Measurements from ENCODE around the gene IGF1R. TPM values are rescaled to one million over a fixed set of nuclear protein-coding genes. Genes with fewer than 3 reads are reported as not detected.

The IGF1R gene
- total and polyA plus RNA-seq, 2 experiments from 2014 or later, result 10.8 to 42.9 TPM

DNA sequence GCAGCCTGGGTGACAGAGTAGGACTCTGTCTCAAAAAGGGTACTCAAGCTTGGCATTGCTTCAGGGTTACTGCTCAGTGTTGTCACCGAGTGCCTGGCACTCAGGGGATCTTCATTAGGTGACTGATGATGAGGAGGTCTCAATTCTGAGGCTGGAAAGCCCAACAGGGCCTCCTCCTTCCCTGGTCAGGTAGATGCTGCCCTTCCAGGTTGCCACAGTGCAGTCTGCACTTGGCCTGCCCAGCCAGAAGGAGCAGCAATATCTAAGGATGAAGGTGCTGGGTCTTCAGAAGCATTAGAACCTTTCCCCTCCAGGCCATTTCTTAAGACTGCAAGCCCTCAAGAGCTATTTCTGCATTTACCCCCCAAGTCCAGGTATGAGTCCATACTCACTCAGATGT lies 317.3 kb downstream of the IGF1R start:
- Histone ChIP-seq H3K27ac (no peak overlapping the region), H3K4me1 (ENCODE audit: insufficient read depth) (peaks cover 5% of the 10 kb centered on the region), H3K36me3 (replicated peaks; ENCODE audit: insufficient read depth, low read depth) (no peaks in the 10 kb centered on the region), H2AFZ (no peak overlapping the region), H3K27me3 (no peaks in the 10 kb centered on the region), H3K79me2 (no peaks in the 10 kb centered on the region), H3K9me2 (replicated peaks; ENCODE audit: insufficient read depth) (no peaks in the 10 kb centered on the region), H3K4me3 (no peak overlapping the region), H3K9me3 (ENCODE audit: low read depth) (no peaks in the 10 kb centered on the region), H3K4me2 (no peak overlapping the region), H4K20me1 (ENCODE audit: insufficient read depth, poor library complexity, severe bottlenecking) (no peaks in the 10 kb centered on the region)
- DNase-seq (ENCODE audit: low spot score), result no peak
- no peak for TF ChIP-seq EZH2 (IDR thresholded peaks at IDR 0.05; ENCODE audit: borderline replicate concordance)
- TF ChIP-seq, protein P1, sequence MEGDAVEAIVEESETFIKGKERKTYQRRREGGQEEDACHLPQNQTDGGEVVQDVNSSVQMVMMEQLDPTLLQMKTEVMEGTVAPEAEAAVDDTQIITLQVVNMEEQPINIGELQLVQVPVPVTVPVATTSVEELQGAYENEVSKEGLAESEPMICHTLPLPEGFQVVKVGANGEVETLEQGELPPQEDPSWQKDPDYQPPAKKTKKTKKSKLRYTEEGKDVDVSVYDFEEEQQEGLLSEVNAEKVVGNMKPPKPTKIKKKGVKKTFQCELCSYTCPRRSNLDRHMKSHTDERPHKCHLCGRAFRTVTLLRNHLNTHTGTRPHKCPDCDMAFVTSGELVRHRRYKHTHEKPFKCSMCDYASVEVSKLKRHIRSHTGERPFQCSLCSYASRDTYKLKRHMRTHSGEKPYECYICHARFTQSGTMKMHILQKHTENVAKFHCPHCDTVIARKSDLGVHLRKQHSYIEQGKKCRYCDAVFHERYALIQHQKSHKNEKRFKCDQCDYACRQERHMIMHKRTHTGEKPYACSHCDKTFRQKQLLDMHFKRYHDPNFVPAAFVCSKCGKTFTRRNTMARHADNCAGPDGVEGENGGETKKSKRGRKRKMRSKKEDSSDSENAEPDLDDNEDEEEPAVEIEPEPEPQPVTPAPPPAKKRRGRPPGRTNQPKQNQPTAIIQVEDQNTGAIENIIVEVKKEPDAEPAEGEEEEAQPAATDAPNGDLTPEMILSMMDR (IDR thresholded peaks at IDR 0.05; ENCODE audit: poor library complexity), result no peak
- no peak for TF ChIP-seq EZH2phosphoT487 (IDR thresholded peaks at IDR 0.05; ENCODE audit: low read depth, severe bottlenecking, unreplicated experiment)
- 100% methylated on average over 1 of the region's 1 CpG for WGBS (ENCODE audit: low lambda C conversion rate, missing lambda C conversion rate)

- Histone ChIP-seq H2AFZ (no peak overlapping the region), H3K36me3 (replicated peaks; ENCODE audit: insufficient read depth, low read depth) (no peaks in the 10 kb centered on the region), H3K79me2 (no peaks in the 10 kb centered on the region), H4K20me1 (ENCODE audit: insufficient read depth, poor library complexity, severe bottlenecking) (no peaks in the 10 kb centered on the region), H3K4me3 (no peak overlapping the region), H3K9me3 (ENCODE audit: low read depth) (no peaks in the 10 kb centered on the region), H3K4me1 (ENCODE audit: insufficient read depth) (peaks cover 5% of the 10 kb centered on the region), H3K27ac (no peak overlapping the region), H3K4me2 (no peak overlapping the region), H3K9me2 (replicated peaks; ENCODE audit: insufficient read depth) (no peaks in the 10 kb centered on the region), H3K27me3 (no peaks in the 10 kb centered on the region)
- no peak for TF ChIP-seq EZH2 (IDR thresholded peaks at IDR 0.05; ENCODE audit: borderline replicate concordance)
- no peak for TF ChIP-seq EZH2phosphoT487 (IDR thresholded peaks at IDR 0.05; ENCODE audit: low read depth, severe bottlenecking, unreplicated experiment)
- TF ChIP-seq, protein P1 (IDR thresholded peaks at IDR 0.05; ENCODE audit: poor library complexity), result no peak
- WGBS (ENCODE audit: low lambda C conversion rate, missing lambda C conversion rate), result 80% methylated on average over 5 of the region's 5 CpGs
- no peak for DNase-seq (ENCODE audit: low spot score)
Measured at GRCh38 chr15:98966091-98966787, 317.9 kb downstream of the IGF1R start.

- H3K27me3 ChIP-seq, result no peaks in the 10 kb centered on the region
- H3K79me2 ChIP-seq, result no peaks in the 10 kb centered on the region
- H3K36me3 ChIP-seq (replicated peaks; ENCODE audit: insufficient read depth, low read depth), result no peaks in the 10 kb centered on the region
- H3K4me3 ChIP-seq, result no peak overlapping the region
- H3K4me2 ChIP-seq, result no peak overlapping the region
- DNase-seq (ENCODE audit: low spot score), result no peak
- no peaks in the 10 kb centered on the region for H4K20me1 ChIP-seq (ENCODE audit: insufficient read depth, poor library complexity, severe bottlenecking)
- H2AFZ ChIP-seq, result no peak overlapping the region
- 89% methylated on average over 5 of the region's 5 CpGs for WGBS (ENCODE audit: low lambda C conversion rate, missing lambda C conversion rate)
- H3K4me1 ChIP-seq (ENCODE audit: insufficient read depth), result peaks cover 5% of the 10 kb centered on the region
- TF ChIP-seq EZH2phosphoT487 (IDR thresholded peaks at IDR 0.05; ENCODE audit: low read depth, severe bottlenecking, unreplicated experiment) (no peak), EZH2 (IDR thresholded peaks at IDR 0.05; ENCODE audit: borderline replicate concordance) (no peak)
- TF ChIP-seq, protein P1 (IDR thresholded peaks at IDR 0.05; ENCODE audit: poor library complexity), result no peak
- H3K27ac ChIP-seq, result no peak overlapping the region
- no peaks in the 10 kb centered on the region for H3K9me2 ChIP-seq (replicated peaks; ENCODE audit: insufficient read depth)
- H3K9me3 ChIP-seq (ENCODE audit: low read depth), result no peaks in the 10 kb centered on the region
Measured at GRCh38 chr15:98967096-98967495, 318.8 kb downstream of the IGF1R start.
